GM18867 (cell line): ENCODE results near the gene ITGB4.

Experiments
- ATAC-seq: cut with Tn5 transposase; IDR thresholded peaks from one replicate; pipeline ENCODE4 v1.9.1; 2021; ENCODE audit warnings: mild to moderate bottlenecking, moderate library complexity; ENCODE audit not compliant: unreplicated experiment

ITGB4 gene

GRCh38 chr17:75731086-75731715, 9.9 kb downstream of the ITGB4 start:
- no peak for ATAC-seq

GRCh38 chr17:75731716-75732498, 10.6 kb downstream of the ITGB4 start:
- ATAC-seq, result no peak

GRCh38 chr17:75733471-75733870, 12.2 kb downstream of the ITGB4 start:
- no peak for ATAC-seq

GRCh38 chr17:75734674-75735294, 13.5 kb downstream of the ITGB4 start:
- ATAC-seq, result no peak

- ATAC-seq, result no peak
Measured at GRCh38 chr17:75736173-75736835, 15.0 kb downstream of the ITGB4 start.

GRCh38 chr17:75737133-75737962, 16.1 kb downstream of the ITGB4 start:
- no peak for ATAC-seq

- no peak for ATAC-seq
Measured at GRCh38 chr17:75738218-75738802, 17.1 kb downstream of the ITGB4 start.

- ATAC-seq, result no peak
Measured at GRCh38 chr17:75739174-75739573, 17.9 kb downstream of the ITGB4 start.

GRCh38 chr17:75739801-75740200, 18.5 kb downstream of the ITGB4 start:
- ATAC-seq, result no peak

- ATAC-seq, result no peak
Measured at GRCh38 chr17:75740215-75740614, 19.0 kb downstream of the ITGB4 start.

GRCh38 chr17:75740631-75741077, 19.4 kb downstream of the ITGB4 start:
- ATAC-seq, result no peak

GRCh38 chr17:75742337-75742736, 21.1 kb downstream of the ITGB4 start:
- no peak for ATAC-seq

- ATAC-seq, result no peak
Measured at GRCh38 chr17:75743625-75744206, 22.5 kb downstream of the ITGB4 start.

GRCh38 chr17:75748706-75749105, 27.4 kb downstream of the ITGB4 start:
- no peak for ATAC-seq

- ATAC-seq, result no peak
Measured at GRCh38 chr17:75749545-75750389, 28.5 kb downstream of the ITGB4 start.

- ATAC-seq, result no peak
Measured at GRCh38 chr17:75750661-75751423, 29.6 kb downstream of the ITGB4 start.

GRCh38 chr17:75751676-75752404, 30.6 kb downstream of the ITGB4 start:
- no peak for ATAC-seq

- ATAC-seq, result no peak
Measured at GRCh38 chr17:75752405-75752709, 31.1 kb downstream of the ITGB4 start.
